Gastroesophageal sphincter (tissue), 4 donors: Measurements from ENCODE around the gene ZC3H18. TPM values are rescaled to one million over a fixed set of nuclear protein-coding genes. Genes with fewer than 3 reads are reported as not detected.

ENCODE experiments used
- ATAC-seq: fragments of 150-250 bp; one replicate; pipeline ENCODE4 v1.9.1; 2016; ENCODE audit warnings: mild to moderate bottlenecking, moderate library complexity
- H3K27ac ChIP-seq, 4 donors: fragments of 200-600 bp; sonication (generic) in 3 of 4; 1 replicate in 3 of 4; 2 replicates in 1 of 4; pipeline ENCODE4 v1.5.1; 2016 to 2019
- H3K27me3 ChIP-seq: fragments of 200-600 bp; sonication (generic); one replicate; pipeline ENCODE4 v1.5.1; 2019
- H3K36me3 ChIP-seq, 2 donors: fragments of 200-600 bp; sonication (generic); one replicate each; pipeline ENCODE4 v1.5.1; 2019; ENCODE audit warnings: control low read depth in 1 of 2
- H3K4me1 ChIP-seq, 3 donors: fragments of 200-600 bp; sonication (generic); 1 replicate in 2 of 3; 2 replicates in 1 of 3; pipeline ENCODE4 v1.5.1; 2016 to 2019; ENCODE audit warnings: control low read depth in 2 of 3
- H3K4me3 ChIP-seq, 2 donors: fragments of 200-600 bp; sonication (generic); one replicate each; pipeline ENCODE4 v1.5.1; 2019; ENCODE audit warnings: mild to moderate bottlenecking in 1 of 2, moderate library complexity in 1 of 2
- H3K9me3 ChIP-seq, 3 donors: fragments of 200-600 bp; sonication (generic); one replicate each; pipeline ENCODE4 v1.5.1; 2017 to 2019; ENCODE audit warnings: control low read depth in 2 of 3
- CTCF ChIP-seq, 4 experiments: fragments of 200-600 bp in 2 of 4; fragments of 450-650 bp in 2 of 4; sonication (generic) in 1 of 4; IDR thresholded peaks; one replicate each; pipeline ENCODE4 v1.5.1; 2017 to 2019; ENCODE audit warnings: antibody characterized with exemption in 4 of 4, mild to moderate bottlenecking in 2 of 4, moderate library complexity in 2 of 4
- EP300 ChIP-seq: sonication (generic); formaldehyde crosslinking; IDR thresholded peaks from one replicate; pipeline ENCODE4 v1.6.1; 2017; ENCODE audit warnings: antibody characterized with exemption, mild to moderate bottlenecking
- POLR2A ChIP-seq, 2 donors: fragments of 450-650 bp; IDR thresholded peaks; one replicate each; pipeline ENCODE4 v1.6.1; 2017; ENCODE audit warnings: antibody characterized with exemption in 2 of 2, mild to moderate bottlenecking in 2 of 2, moderate library complexity in 1 of 2
- POLR2AphosphoS5 ChIP-seq: sonication (generic); formaldehyde crosslinking; IDR thresholded peaks from one replicate; pipeline ENCODE4 v1.6.1; 2017; ENCODE audit warnings: antibody characterized with exemption
- WGBS, 2 donors: methylation state at CpG; one replicate each; pipeline ENCODE4 v1.1.5; 2018; ENCODE audit warnings: low coverage in 1 of 2; 5-methylcytosine and 5-hydroxymethylcytosine counted together
- total RNA-seq, 4 donors: library from RNA; depleted of rRNA; stranded (reverse); fragments of >200 nt; gene quantifications; one replicate each; pipeline ENCODE4 v1.1.0, GENCODE V29; 2016

The ZC3H18 gene
- total RNA-seq, 4 donors from 2014 or later, result 15.8 to 40.6 (median 23.3) TPM

- Histone ChIP-seq H3K27ac (no peak overlapping the region), H3K4me1 (peaks cover 0 to 19% (median 3%) of the 10 kb centered on the region in 3 donors), H3K4me3 (no peak overlapping the region), H3K27me3 (peaks cover 29% of the 10 kb centered on the region), H3K36me3 (peaks cover 0 to 75% of the 10 kb centered on the region in 2 donors), H3K9me3 (no peaks in the 10 kb centered on the region)
- TF ChIP-seq POLR2AphosphoS5 (no peak), POLR2A (IDR thresholded peaks at IDR 0.05) (no peak), CTCF (IDR thresholded peaks at IDR 0.05) (no peak), EP300 (no peak)
- no peak for ATAC-seq
- 67 to 82% methylated on average over 9 of the region's 16 CpGs for WGBS, 2 donors
These were observed 61.2 kb downstream of the ZC3H18 start for GRCh38 chr16:88631384-88631783.

- TF ChIP-seq POLR2AphosphoS5 (no peak), CTCF (IDR thresholded peaks at IDR 0.05) (no peak), EP300 (no peak), POLR2A (IDR thresholded peaks at IDR 0.05) (no peak)
- H3K36me3 ChIP-seq, result peaks cover 0 to 69% of the 10 kb centered on the region in 2 donors
These were observed 61.9 kb downstream of the ZC3H18 start for GRCh38 chr16:88631920-88632586.

GRCh38 chr16:88632587-88632930 lies 62.4 kb downstream of the ZC3H18 start:
- no peaks in the 10 kb centered on the region for H3K9me3 ChIP-seq
- TF ChIP-seq CTCF (IDR thresholded peaks at IDR 0.05), result no peak
- no peak for TF ChIP-seq POLR2A (IDR thresholded peaks at IDR 0.05)
- TF ChIP-seq POLR2AphosphoS5, result no peak
- no peak for TF ChIP-seq EP300
- no peak overlapping the region for H3K4me3 ChIP-seq
- H3K27ac ChIP-seq, result no peak overlapping the region
- H3K27me3 ChIP-seq, result peaks cover 41% of the 10 kb centered on the region
- peaks cover 0 to 64% of the 10 kb centered on the region in 2 donors for H3K36me3 ChIP-seq
- 90 to 96% methylated on average over 6 to 8 of the region's 11 CpGs for WGBS, 2 donors
- ATAC-seq, result no peak
- H3K4me1 ChIP-seq, result peaks cover 0 to 19% (median 3%) of the 10 kb centered on the region in 3 donors

More at GRCh38 chr16:88631920-88632586, 61.9 kb downstream of the ZC3H18 start:
- Histone ChIP-seq H3K4me3 (no peak overlapping the region), H3K9me3 (no peaks in the 10 kb centered on the region), H3K4me1 (peaks cover 0 to 19% (median 3%) of the 10 kb centered on the region in 3 donors), H3K27me3 (peaks cover 36% of the 10 kb centered on the region), H3K27ac (no peak overlapping the region)
- no peak for ATAC-seq
- WGBS, 2 donors, result 74 to 78% methylated on average over 5 to 7 of the region's 30 CpGs

GRCh38 chr16:88633684-88634140 lies 63.5 kb downstream of the ZC3H18 start:
- peaks cover 52% of the 10 kb centered on the region for H3K27me3 ChIP-seq
- peak overlapping the region in 1 of 2 donors; percentile 46 for H3K4me3 ChIP-seq
- peak overlapping the region in 1 of 4 donors; percentile 41 for H3K27ac ChIP-seq
- H3K36me3 ChIP-seq, result peaks cover 0 to 52% of the 10 kb centered on the region in 2 donors
- no peak for ATAC-seq
- no peaks in the 10 kb centered on the region for H3K9me3 ChIP-seq
- WGBS, 2 donors, result no CpG with 5 or more reads among the region's 23 CpGs
- TF ChIP-seq CTCF (IDR thresholded peaks at IDR 0.05) (peak in 1 of 4 experiments; percentile 24), EP300 (no peak), POLR2A (IDR thresholded peaks at IDR 0.05) (no peak)
- peaks cover 0 to 19% (median 3%) of the 10 kb centered on the region in 3 donors for H3K4me1 ChIP-seq
